Esophagus muscularis mucosa (tissue), 4 donors: ENCODE results near the gene CRX. TPM values are rescaled to one million over a fixed set of nuclear protein-coding genes. Genes with fewer than 3 reads are reported as not detected.
"Not testable (repeated sequence)": the region's sequence is repeated elsewhere in the genome, so short reads cannot be mapped to it uniquely, and the experiment has no call there.

Source experiments
- DNase-seq: peaks from one replicate; pipeline ENCODE4 v3.0.0-alpha.2; 2017; ENCODE audit errors: extremely low spot score
- H3K27ac ChIP-seq, 4 donors: fragments of 200-600 bp; sonication (generic); replicated peaks in 1 of 4; 1 replicate in 3 of 4; 2 replicates in 1 of 4; pipeline ENCODE4 v1.5.1; 2016 to 2019; ENCODE audit warnings: mild to moderate bottlenecking in 1 of 4
- H3K27me3 ChIP-seq, 4 donors: fragments of 200-600 bp; sonication (generic); one replicate each; pipeline versions ENCODE4 v1.5.1 to v1.6.0; 2016 to 2019
- H3K36me3 ChIP-seq, 4 donors: fragments of 200-600 bp; sonication (generic); one replicate each; pipeline ENCODE4 v1.5.1; 2016 to 2019
- H3K4me1 ChIP-seq, 4 donors: fragments of 200-600 bp; sonication (generic); one replicate each; pipeline ENCODE4 v1.5.1; 2016 to 2019
- H3K4me3 ChIP-seq, 4 donors: fragments of 200-600 bp; sonication (generic); 1 replicate in 2 of 4; 2 replicates in 2 of 4; pipeline ENCODE4 v1.5.1; 2016 to 2019; ENCODE audit warnings: mild to moderate bottlenecking in 4 of 4, moderate library complexity in 1 of 4
- H3K9me3 ChIP-seq, 4 donors: fragments of 200-600 bp; sonication (generic); 1 replicate in 3 of 4; 2 replicates in 1 of 4; pipeline ENCODE4 v1.5.1; 2016 to 2019
- CTCF ChIP-seq, 3 experiments: fragments of 200-600 bp in 2 of 3; fragments of 450-650 bp in 1 of 3; sonication (generic) in 2 of 3; IDR thresholded peaks; one replicate each; pipeline ENCODE4 v1.5.1; 2017 to 2019; ENCODE audit warnings: antibody characterized with exemption in 3 of 3, mild to moderate bottlenecking in 2 of 3, moderate library complexity in 1 of 3
- EP300 ChIP-seq: sonication (generic); formaldehyde crosslinking; IDR thresholded peaks from one replicate; pipeline ENCODE4 v1.6.1; 2017; ENCODE audit warnings: antibody characterized with exemption
- POLR2A ChIP-seq: fragments of 450-650 bp; IDR thresholded peaks from one replicate; pipeline ENCODE4 v1.6.1; 2017; ENCODE audit warnings: antibody characterized with exemption, moderate library complexity, mild to moderate bottlenecking, low read depth
- POLR2AphosphoS5 ChIP-seq, 2 donors: sonication (generic); formaldehyde crosslinking; IDR thresholded peaks; one replicate each; pipeline ENCODE4 v1.6.1; 2017; ENCODE audit warnings: antibody characterized with exemption in 2 of 2
- WGBS: methylation state at CpG from one replicate; pipeline ENCODE4 v1.1.5; 2018; 5-methylcytosine and 5-hydroxymethylcytosine counted together
- intact Hi-C: fragments of 100-400 bp; cut with DNase I; formaldehyde crosslinking; loops from one replicate; pipeline ENCODE4 v1.15.1; 2023
- total RNA-seq, 4 donors: library from RNA; depleted of rRNA; stranded (reverse); fragments of >200 nt; gene quantifications; one replicate each; pipeline versions ENCODE4 v1.1.0 to v1.2.1, GENCODE V29; 2016

CRX gene
- total RNA-seq, 4 donors from 2014 or later, result not detected

DNA sequence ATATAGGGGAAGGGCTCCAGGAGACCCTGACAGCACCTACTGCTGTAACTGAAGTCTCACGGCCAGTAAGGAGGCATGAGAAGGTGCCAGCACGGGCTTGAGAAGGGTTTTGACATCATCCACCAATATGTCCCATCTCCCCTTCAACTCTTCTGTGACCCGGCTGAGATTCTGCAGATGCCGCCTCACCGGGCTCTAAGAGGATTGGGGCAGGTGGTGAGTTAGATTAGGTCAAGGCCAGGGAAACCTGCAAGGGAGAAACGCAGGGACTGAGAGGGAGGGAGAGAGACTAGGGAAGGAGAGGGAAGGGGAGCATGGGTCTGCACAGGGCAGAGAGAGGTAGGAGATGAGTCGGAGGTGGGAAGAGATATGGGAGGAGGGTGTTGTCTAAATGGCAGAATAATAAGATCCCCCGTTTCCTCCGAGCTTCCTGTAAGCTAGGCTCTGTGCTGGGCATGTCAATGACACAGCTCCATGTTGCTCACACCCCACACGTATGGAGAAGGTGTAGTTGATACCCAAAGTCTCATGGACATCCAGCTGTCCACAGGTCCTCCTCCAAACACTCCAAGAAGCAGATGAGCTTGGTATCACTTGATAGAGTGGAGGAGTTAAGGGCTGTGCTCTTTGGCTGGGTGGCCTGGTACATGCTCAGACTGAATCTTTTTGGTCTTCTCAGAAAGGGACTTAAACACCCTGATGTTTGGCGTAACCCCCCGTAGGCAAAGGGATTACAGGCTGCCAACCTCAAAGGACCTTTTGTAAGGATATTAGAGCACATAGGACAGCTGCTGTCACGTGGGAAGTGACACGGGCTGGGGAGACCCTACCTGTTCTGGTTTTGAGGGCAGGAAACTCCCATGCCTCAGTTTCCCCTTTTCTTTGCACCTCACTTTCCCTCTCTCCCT lies 23.5 kb upstream of the CRX start:
- Histone ChIP-seq H3K36me3 (no peaks in the 10 kb centered on the region), H3K27ac (no peak overlapping the region), H3K9me3 (peaks cover 0 to 5% (median 0%) of the 10 kb centered on the region in 4 donors), H3K4me1 (no peaks in the 10 kb centered on the region), H3K4me3 (no peak overlapping the region), H3K27me3 (no peaks in the 10 kb centered on the region)
- DNase-seq, result no peak
- WGBS, result 67% methylated on average over 14 of the region's 14 CpGs
- intact Hi-C loops, result no loop called here
- TF ChIP-seq CTCF (IDR thresholded peaks at IDR 0.05) (no peak), POLR2A (no peak), EP300 (no peak), POLR2AphosphoS5 (IDR thresholded peaks at IDR 0.05) (no peak)

- H3K27me3 ChIP-seq, result no peaks in the 10 kb centered on the region
- H3K27ac ChIP-seq, result no peak overlapping the region
- H3K4me1 ChIP-seq, result no peaks in the 10 kb centered on the region
- DNase-seq, result no peak
- TF ChIP-seq CTCF (IDR thresholded peaks at IDR 0.05) (no peak), EP300 (no peak), POLR2AphosphoS5 (IDR thresholded peaks at IDR 0.05) (no peak), POLR2A (no peak)
- WGBS, result 81% methylated on average over 4 of the region's 4 CpGs
- intact Hi-C loops, result no loop called here
- H3K4me3 ChIP-seq, result no peak overlapping the region
- H3K36me3 ChIP-seq, result no peaks in the 10 kb centered on the region
- H3K9me3 ChIP-seq, result peaks cover 0 to 5% (median 0%) of the 10 kb centered on the region in 4 donors
These were observed 22.9 kb upstream of the CRX start for GRCh38 chr19:47798904-47799266.

GRCh38 chr19:47801270-47801669 lies 20.5 kb upstream of the CRX start:
- H3K4me1 ChIP-seq, result no peaks in the 10 kb centered on the region
- no peak for TF ChIP-seq CTCF (IDR thresholded peaks at IDR 0.05)
- TF ChIP-seq POLR2A, result no peak
- no peak for TF ChIP-seq POLR2AphosphoS5 (IDR thresholded peaks at IDR 0.05)
- no peak for TF ChIP-seq EP300
- H3K27me3 ChIP-seq, result no peaks in the 10 kb centered on the region
- peaks cover 0 to 5% (median 0%) of the 10 kb centered on the region in 4 donors for H3K9me3 ChIP-seq
- H3K4me3 ChIP-seq, result no peak overlapping the region
- 89% methylated on average over 4 of the region's 4 CpGs for WGBS
- no peaks in the 10 kb centered on the region for H3K36me3 ChIP-seq
- DNase-seq, result no peak
- no peak overlapping the region for H3K27ac ChIP-seq
- intact Hi-C loops, result no loop called here

DNA sequence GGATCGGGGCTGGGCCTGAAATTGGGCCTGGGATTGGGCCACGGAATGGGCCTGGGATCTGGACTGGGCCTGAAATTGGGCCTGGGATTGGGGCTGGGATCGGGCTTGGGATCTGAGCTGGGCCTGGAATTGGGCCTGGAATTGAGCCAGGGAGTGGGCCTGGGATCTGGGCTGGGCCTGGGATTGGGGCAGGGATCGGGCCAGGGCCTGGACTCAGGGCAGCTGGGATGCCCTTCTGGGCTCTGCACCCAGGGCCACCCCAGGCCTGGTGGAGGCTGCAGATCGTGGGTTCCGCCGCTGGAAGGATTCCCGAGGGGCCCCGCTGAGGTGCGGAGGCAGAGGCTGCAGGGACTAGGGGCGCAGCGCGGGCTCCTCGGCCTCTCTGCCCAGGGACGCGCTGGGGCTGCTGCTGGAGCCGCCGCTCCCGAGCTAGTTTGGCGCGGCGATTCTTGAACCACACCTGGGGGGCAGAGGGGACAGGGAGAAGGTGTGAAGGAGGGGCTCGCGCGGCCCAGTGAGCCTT lies 19.2 kb upstream of the CRX start:
- 86% methylated on average over 10 of the region's 25 CpGs for WGBS
- intact Hi-C loops, result no loop called here
- H3K9me3 ChIP-seq, result peaks cover 0 to 5% (median 0%) of the 10 kb centered on the region in 4 donors
- no peak overlapping the region for H3K4me3 ChIP-seq
- H3K27me3 ChIP-seq, result no peaks in the 10 kb centered on the region
- H3K36me3 ChIP-seq, result no peaks in the 10 kb centered on the region
- no peaks in the 10 kb centered on the region for H3K4me1 ChIP-seq
- TF ChIP-seq POLR2A (no peak), POLR2AphosphoS5 (IDR thresholded peaks at IDR 0.05) (no peak), CTCF (IDR thresholded peaks at IDR 0.05) (no peak), EP300 (no peak)
- no peak for DNase-seq
- no peak overlapping the region for H3K27ac ChIP-seq

- H3K36me3 ChIP-seq, H3K4me3 ChIP-seq, H3K4me1 ChIP-seq, intact Hi-C loops, DNase-seq, H3K27ac ChIP-seq, H3K9me3 ChIP-seq, H3K27me3 ChIP-seq: not testable (repeated sequence)
- WGBS, result no CpG with 5 or more reads among the region's 21 CpGs
These were observed 18.6 kb upstream of the CRX start for GRCh38 chr19:47803148-47803547.

DNA sequence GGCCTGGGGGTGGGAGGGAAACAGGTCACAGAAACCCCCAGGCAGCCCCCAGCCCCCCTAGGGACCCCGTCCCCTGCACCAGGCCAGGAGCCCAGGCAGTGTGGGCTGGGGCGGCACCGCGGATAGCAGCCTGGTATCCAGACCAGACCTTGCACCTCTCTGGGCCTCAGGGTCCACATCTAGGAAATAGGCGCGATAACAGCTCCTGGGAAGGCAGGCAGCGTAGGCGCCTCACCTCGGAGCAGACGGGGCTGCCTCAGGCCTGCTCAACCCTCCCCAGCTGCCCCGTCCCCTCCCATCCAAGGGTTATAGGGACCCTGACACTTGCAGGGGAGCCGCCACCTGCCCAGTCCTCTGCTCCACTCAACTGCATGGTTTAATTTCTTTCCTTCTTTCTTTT lies 18.1 kb upstream of the CRX start:
- H3K27ac ChIP-seq, H3K9me3 ChIP-seq, DNase-seq, H3K4me1 ChIP-seq, H3K4me3 ChIP-seq, intact Hi-C loops, H3K36me3 ChIP-seq, H3K27me3 ChIP-seq: not testable (repeated sequence)
- no CpG with 5 or more reads among the region's 12 CpGs for WGBS

DNA sequence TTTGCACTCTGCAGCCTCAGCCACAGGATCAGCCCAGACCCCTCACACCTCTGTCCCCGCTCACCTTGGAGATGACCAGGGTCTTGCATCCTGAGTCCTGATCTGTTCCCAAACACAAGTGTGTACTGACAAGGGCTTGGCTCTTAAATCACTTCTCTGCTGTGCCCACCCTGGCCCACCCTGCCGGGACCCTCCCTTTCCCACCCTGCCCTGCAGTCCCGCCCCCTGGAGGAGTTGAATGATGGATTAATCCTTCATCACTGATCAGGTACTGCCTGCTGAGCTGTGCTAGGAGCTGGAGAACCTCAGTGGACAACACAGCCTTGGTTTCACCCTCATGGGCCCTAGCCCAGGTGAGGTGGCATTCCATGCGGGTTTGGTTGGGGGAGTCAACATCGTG lies 17.3 kb upstream of the CRX start, which contains the start of gene TPRX1:
Gene TPRX1, minus strand, starts transcription at position 101 of the 400 bp plus-strand sequence. Its CDS starts 12 bp downstream, at position 89.
- H3K27me3 ChIP-seq, DNase-seq, H3K36me3 ChIP-seq, H3K4me1 ChIP-seq, H3K27ac ChIP-seq, intact Hi-C loops, H3K9me3 ChIP-seq, H3K4me3 ChIP-seq: not testable (repeated sequence)
- 100% methylated on average over 1 of the region's 5 CpGs for WGBS
